ENCODE data around the gene GLB1L3.
A peak's percentile ranks its signal among the peaks of the same experiment; 100 is the strongest.
"Not testable (repeated sequence)": the region's sequence is repeated elsewhere in the genome, so short reads cannot be mapped to it uniquely, and the experiment has no call there.

GLB1L3 gene

GRCh38 chr11:134250675-134251074 is 25.5 kb upstream of the GLB1L3 start:
- H3K4me3 ChIP-seq (ENCODE audit: low read depth, low read length), result no peak overlapping the region
- no peak for DNase-seq (ENCODE audit: low read depth)
- TF ChIP-seq, protein P1, sequence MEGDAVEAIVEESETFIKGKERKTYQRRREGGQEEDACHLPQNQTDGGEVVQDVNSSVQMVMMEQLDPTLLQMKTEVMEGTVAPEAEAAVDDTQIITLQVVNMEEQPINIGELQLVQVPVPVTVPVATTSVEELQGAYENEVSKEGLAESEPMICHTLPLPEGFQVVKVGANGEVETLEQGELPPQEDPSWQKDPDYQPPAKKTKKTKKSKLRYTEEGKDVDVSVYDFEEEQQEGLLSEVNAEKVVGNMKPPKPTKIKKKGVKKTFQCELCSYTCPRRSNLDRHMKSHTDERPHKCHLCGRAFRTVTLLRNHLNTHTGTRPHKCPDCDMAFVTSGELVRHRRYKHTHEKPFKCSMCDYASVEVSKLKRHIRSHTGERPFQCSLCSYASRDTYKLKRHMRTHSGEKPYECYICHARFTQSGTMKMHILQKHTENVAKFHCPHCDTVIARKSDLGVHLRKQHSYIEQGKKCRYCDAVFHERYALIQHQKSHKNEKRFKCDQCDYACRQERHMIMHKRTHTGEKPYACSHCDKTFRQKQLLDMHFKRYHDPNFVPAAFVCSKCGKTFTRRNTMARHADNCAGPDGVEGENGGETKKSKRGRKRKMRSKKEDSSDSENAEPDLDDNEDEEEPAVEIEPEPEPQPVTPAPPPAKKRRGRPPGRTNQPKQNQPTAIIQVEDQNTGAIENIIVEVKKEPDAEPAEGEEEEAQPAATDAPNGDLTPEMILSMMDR (IDR thresholded peaks at IDR 0.05; ENCODE audit: low read depth, low read length, missing control alignments), result no peak

- DNase-seq (ENCODE audit: low read depth), result no peak
- TF ChIP-seq, protein P1 (IDR thresholded peaks at IDR 0.05; ENCODE audit: low read depth, low read length, missing control alignments), result no peak
- H3K4me3 ChIP-seq (ENCODE audit: low read depth, low read length), result peak overlapping the region; percentile 62
These were observed 23.6 kb upstream of the GLB1L3 start for GRCh38 chr11:134252346-134253187.

- TF ChIP-seq, protein P1 (IDR thresholded peaks at IDR 0.05; ENCODE audit: low read depth, low read length, missing control alignments), result no peak
- H3K4me3 ChIP-seq (ENCODE audit: low read depth, low read length), result peak within 1 kb of the TSS; percentile 62
- peak; percentile 92 for DNase-seq (ENCODE audit: low read depth)
These were observed 22.8 kb upstream of the GLB1L3 start, which contains the start of the genes ACAD8 and THYN1 for GRCh38 chr11:134253188-134253993. ACAD8 (plus strand) TSS chr11:134253568; CDS start chr11:134253601, 33 bp downstream. THYN1 (minus strand) TSS chr11:134253352; CDS start chr11:134252882, 470 bp downstream.

DNA sequence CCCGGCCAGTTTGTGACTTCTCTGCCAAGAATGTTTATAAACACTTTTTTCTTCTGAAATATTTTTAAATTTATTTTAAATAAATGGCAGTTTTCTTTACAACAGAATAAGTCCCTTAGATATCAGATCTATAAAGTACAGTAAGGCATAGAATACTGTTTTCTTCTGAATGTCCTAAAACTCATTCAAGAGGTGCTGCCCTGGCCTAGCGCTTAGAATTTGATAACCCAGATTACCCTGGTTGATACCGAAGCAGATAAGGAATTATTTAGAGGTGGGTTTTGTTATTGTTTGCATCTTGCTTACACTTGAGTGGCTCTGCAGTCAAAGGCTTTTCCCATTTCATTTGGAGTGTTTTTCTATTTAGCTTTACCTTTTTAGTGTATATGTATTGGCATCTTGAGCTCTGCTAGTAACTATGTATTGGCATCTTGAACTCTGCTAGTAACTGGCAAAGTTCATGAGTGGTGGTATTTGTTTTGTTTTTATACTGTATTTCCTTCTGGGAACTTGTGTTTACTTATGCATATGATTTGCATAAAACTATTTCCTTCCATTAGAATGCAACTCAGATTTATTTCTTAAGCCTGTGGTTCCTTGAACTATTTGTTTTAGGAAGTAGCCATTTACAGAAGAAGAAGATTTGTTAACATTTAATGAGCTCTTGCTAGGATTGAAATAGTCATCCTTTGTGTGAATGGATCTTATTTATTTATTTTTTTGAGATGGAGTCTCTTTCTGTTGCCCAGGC is 21.6 kb upstream of the GLB1L3 start:
- no peak for DNase-seq (ENCODE audit: low read depth)
- peak overlapping the region; percentile 62; the same call in 1 of the 2 replicates for H3K4me3 ChIP-seq (ENCODE audit: low read depth, low read length)
- TF ChIP-seq, protein P1 (IDR thresholded peaks at IDR 0.05; ENCODE audit: low read depth, low read length, missing control alignments), result no peak

DNA sequence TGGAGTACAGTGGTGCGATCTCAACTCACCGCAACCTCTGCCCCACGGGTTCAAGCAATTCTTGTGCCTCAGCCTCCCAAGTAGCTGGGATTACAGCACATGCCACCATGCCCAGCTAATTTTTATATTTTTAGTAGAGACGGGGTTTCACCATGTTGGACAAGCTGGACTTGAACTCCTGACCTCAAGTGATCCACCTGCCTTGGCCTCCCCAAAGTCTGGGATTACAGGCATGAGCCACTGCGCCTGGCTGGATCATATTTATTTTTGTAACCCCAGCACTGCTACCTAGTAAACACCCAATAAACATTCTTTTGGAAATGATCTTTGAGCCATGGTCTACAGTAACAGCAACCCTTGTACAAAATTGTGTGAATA is 21.0 kb upstream of the GLB1L3 start:
- DNase-seq (ENCODE audit: low read depth); H3K4me3 ChIP-seq (ENCODE audit: low read depth, low read length): not testable (repeated sequence)

- DNase-seq (ENCODE audit: low read depth), result no peak
- TF ChIP-seq, protein P1 (IDR thresholded peaks at IDR 0.05; ENCODE audit: low read depth, low read length, missing control alignments), result no peak
- no peak overlapping the region for H3K4me3 ChIP-seq (ENCODE audit: low read depth, low read length)
These were observed 19.1 kb upstream of the GLB1L3 start for GRCh38 chr11:134257101-134257500.

DNA sequence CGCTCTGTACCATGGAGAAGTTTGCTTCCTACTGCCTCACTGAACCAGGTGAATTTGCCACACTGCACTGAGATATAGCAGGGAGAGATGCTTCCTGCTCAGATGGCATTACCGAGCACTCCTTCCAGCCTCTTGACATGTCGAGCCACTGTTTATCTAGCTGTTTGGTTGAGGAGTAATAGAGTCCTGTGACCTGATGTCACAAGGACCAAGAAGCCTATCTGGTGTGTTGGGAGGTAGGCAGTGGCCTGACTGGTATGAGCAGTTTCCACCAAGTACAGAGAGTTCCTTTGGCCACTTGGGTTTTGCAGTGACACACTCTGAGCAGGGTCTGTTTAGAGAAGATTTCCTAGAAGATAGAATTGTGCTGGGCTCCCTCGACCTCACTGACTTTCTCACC is 17.6 kb upstream of the GLB1L3 start:
- no peak overlapping the region for H3K4me3 ChIP-seq (ENCODE audit: low read depth, low read length)
- TF ChIP-seq, protein P1 (IDR thresholded peaks at IDR 0.05; ENCODE audit: low read depth, low read length, missing control alignments), result no peak
- no peak for DNase-seq (ENCODE audit: low read depth)

All from GM12864 (cell line).